Activated CD8-positive, alpha-beta memory T cell treated with anti-CD3 and anti-CD28 coated beads for 48 hours (primary cell): Measurements from ENCODE around the gene SNX24.

Source experiments
- DNase-seq, 3 experiments: peaks; one replicate each; pipeline ENCODE4 v3.0.0-alpha.2; 2020; ENCODE audit warnings: low read depth in 2 of 3, low spot score in 2 of 3

The SNX24 gene

GRCh38 chr5:122915717-122916461 lies 70.5 kb downstream of the SNX24 start:
- no peak for DNase-seq

DNA sequence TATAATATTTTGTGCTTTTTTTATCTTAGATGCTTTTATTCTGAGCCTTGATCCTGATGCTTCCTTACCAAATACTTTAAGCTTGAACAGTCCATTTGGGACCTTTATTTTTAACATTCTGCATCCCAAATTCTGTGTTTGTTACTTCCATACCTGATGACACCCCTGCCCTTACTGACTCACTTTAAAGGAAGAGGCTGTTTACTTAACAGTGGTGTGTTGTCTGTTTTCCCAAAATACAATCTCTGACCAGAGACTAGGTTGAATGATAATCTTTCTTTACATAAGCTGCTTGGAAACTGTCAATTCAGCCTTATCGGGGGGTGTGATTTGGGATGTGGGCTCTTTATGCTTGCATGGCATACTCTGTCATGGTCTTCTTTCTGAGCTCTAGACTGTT lies 71.1 kb downstream of the SNX24 start:
- no peak for DNase-seq

DNA sequence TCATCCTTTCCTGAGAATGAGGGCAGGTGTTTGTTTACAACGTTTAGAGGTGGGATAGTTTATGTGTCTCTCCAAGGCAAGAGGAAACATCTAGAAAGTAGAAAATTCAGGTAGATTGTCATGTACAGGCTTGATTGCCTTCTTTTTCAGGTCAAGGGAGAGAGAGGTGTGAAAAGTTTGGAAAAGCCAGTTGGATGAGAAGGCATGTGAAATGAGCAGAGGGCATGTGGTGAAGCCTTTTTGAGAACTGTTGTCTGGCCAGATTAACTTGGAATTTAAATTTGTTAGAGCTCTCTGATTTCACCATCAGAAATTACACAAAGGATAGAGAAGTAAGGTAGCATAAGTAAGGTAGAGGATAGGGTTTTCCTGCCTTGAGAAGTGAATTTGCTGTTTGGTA lies 74.6 kb downstream of the SNX24 start:
- DNase-seq: no peak

GRCh38 chr5:122921826-122922225 lies 76.4 kb downstream of the SNX24 start:
- no peak for DNase-seq

DNA sequence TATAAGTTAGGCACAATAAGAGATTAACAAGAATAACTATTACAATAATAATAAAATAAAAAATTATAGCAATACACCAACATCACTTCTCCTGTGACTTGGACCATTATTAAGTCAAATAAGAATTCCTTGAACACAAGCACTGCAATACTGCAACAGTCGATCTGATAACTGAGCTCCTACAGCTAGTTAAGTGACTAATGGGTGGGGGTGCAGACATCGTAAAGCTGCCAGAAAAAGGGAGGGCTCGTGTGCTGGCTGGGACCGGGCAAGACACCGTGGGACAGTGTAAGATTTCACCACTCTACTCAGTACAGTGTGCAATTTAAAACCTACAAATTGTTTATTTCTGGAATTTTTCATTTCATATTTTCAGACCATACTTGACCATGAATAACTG lies 78.8 kb downstream of the SNX24 start:
- no peak for DNase-seq

DNA sequence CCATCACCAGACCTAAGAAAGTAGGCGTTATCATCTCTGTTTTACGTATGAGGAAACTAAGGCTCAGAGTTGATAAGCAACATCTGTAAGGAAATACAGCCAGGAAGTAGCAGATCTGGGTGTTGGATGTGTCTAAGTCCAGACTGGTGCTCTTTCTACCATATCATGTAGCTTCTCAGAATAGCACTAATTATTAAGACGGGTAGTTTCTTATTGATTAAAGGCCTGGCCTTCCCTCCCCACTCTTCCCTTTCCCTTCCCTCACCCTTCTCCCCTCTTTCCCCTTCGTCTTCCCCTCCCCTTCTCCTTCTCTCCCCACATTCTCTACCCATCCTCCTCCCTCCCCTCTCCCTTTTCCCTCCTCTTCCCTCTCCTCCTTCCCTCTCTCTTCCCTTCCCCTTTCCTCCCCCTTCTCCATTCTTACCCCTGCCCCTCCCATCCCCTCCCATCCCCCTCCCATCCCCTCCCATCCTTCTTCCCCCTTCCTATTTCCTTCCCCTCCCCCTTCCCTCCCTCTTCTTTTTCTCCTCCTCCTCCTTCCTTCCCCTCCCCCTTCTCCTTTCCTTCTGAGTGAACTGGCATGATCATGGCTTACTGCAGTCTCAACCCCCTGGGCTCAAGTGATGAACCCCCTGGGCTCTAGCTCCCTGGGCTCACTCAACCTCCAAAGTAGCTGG lies 79.4 kb downstream of the SNX24 start:
- no peak for DNase-seq

DNA sequence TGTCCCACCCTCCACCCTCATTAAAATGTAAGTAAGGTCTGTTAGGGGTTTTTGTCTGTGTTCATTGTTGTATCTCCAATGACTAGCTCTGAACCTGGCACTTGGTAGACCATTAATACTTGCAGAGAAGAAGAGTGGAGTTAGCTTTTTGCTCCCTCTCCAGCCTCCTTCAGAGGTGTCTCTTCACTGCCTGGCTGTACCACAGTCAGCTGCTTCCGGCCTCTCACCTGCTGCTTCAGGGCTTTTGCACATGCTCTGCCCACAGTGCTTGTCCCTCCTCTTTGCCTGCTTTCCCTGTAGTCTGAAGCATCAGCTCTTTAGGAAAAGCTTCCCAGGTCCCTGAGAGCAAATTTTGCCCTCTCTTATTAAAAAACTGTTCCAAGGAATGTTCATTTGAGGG lies 83.6 kb downstream of the SNX24 start:
- DNase-seq: no peak

DNA sequence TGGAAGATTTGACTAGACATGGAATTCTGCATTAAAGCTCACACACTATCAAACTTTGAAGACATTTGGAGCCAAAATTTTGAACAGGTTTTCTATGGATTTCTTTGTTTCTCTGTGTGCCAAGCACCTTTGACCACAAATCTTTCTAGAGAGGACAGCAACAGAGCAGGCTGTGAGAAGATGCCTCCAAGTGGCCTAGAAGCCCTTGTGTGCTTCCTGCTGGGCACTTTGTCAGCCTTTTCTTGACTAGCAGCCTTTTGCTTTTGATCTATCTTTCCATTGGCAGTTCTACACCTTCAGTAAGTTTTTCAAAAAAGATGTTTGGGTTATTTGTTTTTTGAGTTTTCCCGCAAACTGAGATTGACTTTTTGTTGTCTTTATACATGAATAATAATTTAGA lies 84.6 kb downstream of the SNX24 start:
- DNase-seq: no peak

GRCh38 chr5:122933956-122934355 lies 88.5 kb downstream of the SNX24 start:
- no peak for DNase-seq

DNA sequence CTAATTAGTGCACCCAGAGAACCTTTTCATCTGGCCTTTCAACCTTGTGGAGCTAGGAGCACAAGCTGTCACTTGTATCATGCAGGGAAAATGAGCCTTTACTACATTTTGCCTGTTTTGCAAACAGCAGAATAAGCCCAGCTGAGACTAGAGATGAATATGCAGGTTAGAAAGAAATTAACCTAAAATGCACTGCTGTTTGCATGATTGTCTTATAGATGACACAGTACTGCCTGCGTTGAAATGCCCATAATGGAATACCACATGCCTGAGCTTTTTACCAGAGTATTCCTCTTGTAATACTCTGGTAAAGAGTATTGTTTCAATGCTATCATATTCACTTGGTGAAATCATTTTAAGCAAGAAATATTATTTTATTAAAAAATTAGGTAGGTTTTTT lies 90.7 kb downstream of the SNX24 start:
- no peak for DNase-seq

DNA sequence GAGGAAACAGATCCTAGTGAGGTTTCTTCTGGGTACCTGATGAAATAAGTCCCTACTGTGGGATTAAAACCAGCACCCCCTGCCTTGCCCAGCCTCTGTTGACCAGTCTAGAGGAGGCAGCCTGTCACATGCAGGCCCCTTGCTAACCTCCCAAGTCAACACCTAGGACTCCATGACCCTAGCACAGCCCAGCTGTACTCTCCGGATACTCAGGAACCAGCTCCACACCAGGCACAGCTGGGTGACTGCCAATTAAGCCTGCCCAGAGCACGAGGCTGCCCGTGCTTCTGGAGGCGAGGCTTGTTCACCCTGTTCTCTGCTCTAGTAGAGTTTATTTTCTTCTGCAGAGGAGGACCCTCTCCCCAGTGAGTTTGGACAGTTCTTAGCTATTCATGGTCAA lies 92.5 kb downstream of the SNX24 start:
- no peak for DNase-seq

- DNase-seq: no peak
Measured at GRCh38 chr5:122940890-122941289, 95.5 kb downstream of the SNX24 start.

DNA sequence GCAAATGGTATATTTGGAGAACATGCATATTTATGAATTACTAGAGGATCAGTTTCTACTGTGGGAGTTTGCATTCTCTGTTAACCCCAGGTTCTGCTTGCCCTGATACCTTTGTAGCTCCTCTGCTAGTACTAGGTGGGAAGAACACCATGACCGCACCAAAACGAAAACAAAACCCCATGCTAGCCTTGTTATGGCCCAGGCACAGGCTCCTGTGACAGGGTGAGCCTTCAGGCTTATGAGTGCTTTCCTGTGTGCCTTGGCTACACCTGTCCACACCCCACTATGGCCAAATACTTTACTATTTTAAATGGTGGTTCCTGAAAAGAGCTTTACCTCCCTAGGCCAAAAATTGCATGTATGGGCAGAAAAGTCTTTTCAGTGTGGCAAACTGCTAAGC lies 96.3 kb downstream of the SNX24 start:
- DNase-seq: no peak

- DNase-seq: no peak
Measured at GRCh38 chr5:122942164-122942914, 96.9 kb downstream of the SNX24 start.

- no peak for DNase-seq
Measured at GRCh38 chr5:122943050-122943698, 97.8 kb downstream of the SNX24 start.

DNA sequence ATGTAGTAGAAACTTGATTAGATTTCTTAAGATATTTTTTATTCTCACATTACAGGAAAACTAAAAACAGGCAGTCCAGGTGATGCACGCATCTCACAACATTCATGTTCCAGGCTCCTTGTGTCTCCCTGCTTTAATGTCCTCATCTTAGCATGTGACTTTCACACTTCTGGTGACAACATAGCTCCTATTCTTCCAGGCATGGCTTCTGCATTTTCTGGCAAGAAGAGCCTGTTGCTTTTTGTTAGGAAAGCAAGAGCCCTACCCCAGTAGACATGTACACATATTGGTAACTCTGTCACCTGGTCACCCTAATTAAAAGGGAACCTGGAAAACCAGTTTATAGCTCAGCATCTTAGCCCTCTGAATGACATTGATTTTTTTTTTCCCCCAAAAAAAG lies 98.6 kb downstream of the SNX24 start:
- DNase-seq: no peak

GRCh38 chr5:122947372-122947771 lies 102.0 kb downstream of the SNX24 start:
- no peak for DNase-seq

GRCh38 chr5:122947772-122948171 lies 102.4 kb downstream of the SNX24 start:
- DNase-seq: no peak

- DNase-seq: no peak
Measured at GRCh38 chr5:122948319-122948718, 102.9 kb downstream of the SNX24 start.

- no peak for DNase-seq
Measured at GRCh38 chr5:122951658-122952057, 106.2 kb downstream of the SNX24 start.

DNA sequence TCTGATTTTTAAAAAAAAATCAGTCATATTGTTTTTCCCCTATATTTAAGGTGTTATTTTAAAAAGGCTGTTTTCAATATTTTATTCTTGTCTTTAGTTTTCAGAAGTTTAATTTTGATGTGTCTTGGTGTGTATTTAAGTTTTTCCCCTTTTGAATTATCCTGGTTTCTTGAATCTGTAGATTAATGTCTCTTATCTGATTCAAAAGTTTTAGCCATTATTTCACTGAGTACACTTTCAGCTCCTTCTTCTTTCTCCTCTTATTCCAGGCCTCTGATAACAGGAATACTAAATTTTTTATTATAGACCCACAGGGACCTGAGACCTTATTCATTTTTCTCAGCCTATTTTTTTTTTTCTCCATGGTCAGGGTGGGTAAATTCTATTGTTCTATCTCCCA lies 109.3 kb downstream of the SNX24 start:
- DNase-seq: no peak

DNA sequence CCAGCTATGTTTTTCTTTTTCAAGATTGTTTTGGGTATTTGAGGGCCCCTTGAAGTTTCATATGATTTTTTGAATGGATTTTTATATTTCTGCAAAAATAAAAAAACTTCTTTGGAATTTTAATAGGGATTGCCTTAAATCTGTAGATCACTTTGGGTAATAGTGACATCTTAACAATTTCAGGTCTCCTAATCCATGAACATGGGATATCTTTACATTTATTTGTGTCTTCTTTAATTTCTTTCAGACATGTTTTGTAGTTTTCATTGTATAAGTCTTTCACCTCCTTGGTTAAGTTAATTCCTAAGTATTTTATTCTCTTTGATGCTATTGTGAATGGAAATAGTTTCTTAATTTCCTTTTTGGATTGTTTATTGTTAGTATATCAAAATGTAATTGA lies 112.0 kb downstream of the SNX24 start:
- no peak for DNase-seq
